Measurements from ENCODE around the gene CYSTM1. TPM values are rescaled to one million over a fixed set of nuclear protein-coding genes. Genes with fewer than 3 reads are reported as not detected.

The CYSTM1 gene
- total and polyA plus RNA-seq, 2 of the 8 experiments (the other 6 are each of a cell fraction or from before 2014, with no cell fraction given): 25.0 to 47.8 TPM

DNA sequence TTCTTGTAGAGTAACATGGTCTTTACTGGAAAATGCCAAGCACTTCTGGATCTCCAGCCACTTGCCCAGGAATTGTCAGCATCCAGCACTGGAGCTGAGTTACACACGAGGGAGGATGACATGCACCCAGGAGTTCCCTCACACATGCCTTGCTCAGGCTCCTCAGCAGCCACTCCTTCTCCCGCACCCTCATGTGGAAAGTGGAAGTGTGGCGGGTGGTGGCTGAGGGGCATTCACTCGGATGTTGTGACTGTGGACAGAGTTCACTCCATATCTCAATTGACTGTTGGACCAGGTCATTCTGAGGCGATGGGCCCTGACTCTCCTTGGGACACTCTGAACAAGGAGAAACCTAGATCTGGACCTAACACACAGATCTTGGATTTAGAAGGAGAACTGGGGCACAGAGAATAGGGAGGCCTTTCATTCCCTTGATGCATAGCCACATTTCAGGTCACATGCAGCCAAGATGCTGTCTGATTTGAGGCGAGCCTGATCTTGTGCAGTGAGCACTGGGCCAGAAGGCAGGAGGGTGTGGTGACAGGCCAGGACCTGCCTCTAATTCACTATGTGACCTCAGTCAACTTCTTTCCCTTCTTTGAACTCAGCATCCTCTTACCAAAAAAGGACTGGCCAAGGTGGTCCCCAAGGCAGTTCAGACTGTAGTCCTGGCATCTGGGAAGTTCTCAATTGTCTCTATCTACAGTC is 62.1 kb downstream of the CYSTM1 start:
- Histone ChIP-seq H2AFZ (ENCODE audit: low read length) (no peak overlapping the region), H4K20me1 (replicated peaks in 1 of 2; ENCODE audit: control insufficient read depth in 1 of 2, insufficient read depth in 2 of 2, low read length in 2 of 2) (peaks cover 1 to 3% of the 10 kb centered on the region in 2 experiments), H2BK12ac (ENCODE audit: low read depth, low read length) (no peak overlapping the region), H2BK20ac (ENCODE audit: low read length) (no peak overlapping the region), H3K79me1 (ENCODE audit: low read depth, low read length) (no peaks in the 10 kb centered on the region; the same call in 1 of the 2 replicates), H4K91ac (replicated peaks; ENCODE audit: insufficient read length, low read length) (no peak overlapping the region), H4K5ac (ENCODE audit: insufficient read length, low read depth, low read length) (no peak overlapping the region), H3K4me2 (ENCODE audit: insufficient read depth in 1 of 2, low read depth in 2 of 2, low read length in 2 of 2) (no peak overlapping the region), H3K36me3 (ENCODE audit: control insufficient read depth in 2 of 4, insufficient read depth in 4 of 4, low read length in 3 of 4) (no peaks in the 10 kb centered on the region), H3K9me3 (ENCODE audit: insufficient read depth in 2 of 2, low read depth in 1 of 2, low read length in 1 of 2) (no peaks in the 10 kb centered on the region), H3K79me2 (ENCODE audit: control insufficient read depth in 1 of 2, insufficient read depth in 2 of 2, low read length in 2 of 2) (no peaks in the 10 kb centered on the region), H3K9ac (replicated peaks in 1 of 4; ENCODE audit: extremely low read depth in 1 of 4, low read depth in 3 of 4, low read length in 3 of 4) (no peak overlapping the region), H3K23me2 (ENCODE audit: low read depth, low read length) (no peaks in the 10 kb centered on the region), H2BK120ac (replicated peaks; ENCODE audit: low read depth, low read length) (no peak overlapping the region), H2BK5ac (ENCODE audit: low read depth, low read length) (no peak overlapping the region), H3K27me3 (replicated peaks in 1 of 4; ENCODE audit: control insufficient read depth in 3 of 4, extremely low read depth in 1 of 4, insufficient read depth in 3 of 4, low read length in 3 of 4) (no peaks in the 10 kb centered on the region), H2AK5ac (ENCODE audit: low read depth, low read length) (no peak overlapping the region), H3K56ac (replicated peaks; ENCODE audit: insufficient read length, low read depth, low read length) (no peak overlapping the region), H3K18ac (ENCODE audit: extremely low read depth, low read length) (no peak overlapping the region), H3K23ac (ENCODE audit: insufficient read length) (no peak overlapping the region), H3K27ac (ENCODE audit: low read depth, low read length) (no peak overlapping the region), H3K4ac (replicated peaks; ENCODE audit: insufficient read length, low read depth, low read length) (no peak overlapping the region), H3K4me1 (replicated peaks in 1 of 4; ENCODE audit: control insufficient read depth in 3 of 4, insufficient read depth in 4 of 4, low read length in 3 of 4) (peaks cover 3 to 10% (median 7%) of the 10 kb centered on the region in 4 experiments; a peak in 6 of 7 replicates), H4K8ac (ENCODE audit: extremely low read depth, insufficient read depth, low read length) (no peak overlapping the region), H3K4me3 (ENCODE audit: extremely low read depth in 1 of 4, insufficient read depth in 2 of 4, low read depth in 3 of 4, low read length in 4 of 4) (no peak overlapping the region), H3K14ac (ENCODE audit: insufficient read length) (no peak overlapping the region), H2BK15ac (ENCODE audit: low read length) (no peak overlapping the region)
- FAIRE-seq (no peak), DNase-seq (ENCODE audit: low read depth in 1 of 2, low spot score in 2 of 2) (no peak)
- WGBS, 2 experiments (ENCODE audit: extremely low coverage in 1 of 2, insufficient coverage in 1 of 2, insufficient read length in 1 of 2, insufficient replicate concordance in 2 of 2, low coverage in 1 of 2, low lambda C conversion rate in 2 of 2, missing lambda C conversion rate in 1 of 2): 84% methylated on average over 6 of the region's 6 CpGs; no CpG with 5 or more reads in 1 of the 2 experiments
- POLR2A ChIA-PET (ENCODE audit: partially characterized antibody): interaction anchor here (1.1 kb wide), 1 partner anchor 118 kb away, joined by 3 read pairs; no protein-coding TSS in a partner anchor
- CTCF ChIA-PET (ENCODE audit: partially characterized antibody): interaction anchor here (0.6 to 25.9 kb wide), 16 partner anchors 8 to 916 kb away, joined by 3 to 676 read pairs (median 5); partner anchors contain the start of genes EIF4EBP3, HBEGF and SLC4A9
- TF ChIP-seq TAF1 (IDR thresholded peaks at IDR 0.05; ENCODE audit: low read depth, low read length): no peak
- no peak for TF ChIP-seq KDM1A (IDR thresholded peaks at IDR 0.05; ENCODE audit: borderline replicate concordance, low read length)
- no peak for TF ChIP-seq MAFK (IDR thresholded peaks at IDR 0.05; ENCODE audit: low read depth, low read length)
- TF ChIP-seq YY1 (IDR thresholded peaks at IDR 0.05; ENCODE audit: low read depth, low read length): no peak
- no peak for TF ChIP-seq SIX5 (IDR thresholded peaks at IDR 0.05; ENCODE audit: low read depth, low read length)
- no peak for TF ChIP-seq NRF1 (IDR thresholded peaks at IDR 0.05; ENCODE audit: low read depth, low read length)
- no peak for TF ChIP-seq TCF12 (IDR thresholded peaks at IDR 0.05; ENCODE audit: low read depth, low read length)
- no peak for TF ChIP-seq CBX8 (IDR thresholded peaks at IDR 0.05; ENCODE audit: borderline replicate concordance, low read depth, low read length)
- no peak for TF ChIP-seq EZH2 (IDR thresholded peaks at IDR 0.05; ENCODE audit: low read depth, low read length, severe bottlenecking)
- no peak for TF ChIP-seq TBP (IDR thresholded peaks at IDR 0.05; ENCODE audit: low read depth, low read length)
- no peak for TF ChIP-seq SIN3A (conservative IDR thresholded peaks at IDR 0.05 in 1 of 2, IDR thresholded peaks at IDR 0.05 in 1 of 2; ENCODE audit: low read depth in 1 of 2, low read length in 2 of 2)
- no peak for TF ChIP-seq CBX5 (IDR thresholded peaks at IDR 0.05; ENCODE audit: low read depth, low read length)
- no peak for TF ChIP-seq CEBPB (IDR thresholded peaks at IDR 0.05; ENCODE audit: low read depth, low read length)

All from H1 (cell line).